ENCODE results near the gene TRPM7.

DNA sequence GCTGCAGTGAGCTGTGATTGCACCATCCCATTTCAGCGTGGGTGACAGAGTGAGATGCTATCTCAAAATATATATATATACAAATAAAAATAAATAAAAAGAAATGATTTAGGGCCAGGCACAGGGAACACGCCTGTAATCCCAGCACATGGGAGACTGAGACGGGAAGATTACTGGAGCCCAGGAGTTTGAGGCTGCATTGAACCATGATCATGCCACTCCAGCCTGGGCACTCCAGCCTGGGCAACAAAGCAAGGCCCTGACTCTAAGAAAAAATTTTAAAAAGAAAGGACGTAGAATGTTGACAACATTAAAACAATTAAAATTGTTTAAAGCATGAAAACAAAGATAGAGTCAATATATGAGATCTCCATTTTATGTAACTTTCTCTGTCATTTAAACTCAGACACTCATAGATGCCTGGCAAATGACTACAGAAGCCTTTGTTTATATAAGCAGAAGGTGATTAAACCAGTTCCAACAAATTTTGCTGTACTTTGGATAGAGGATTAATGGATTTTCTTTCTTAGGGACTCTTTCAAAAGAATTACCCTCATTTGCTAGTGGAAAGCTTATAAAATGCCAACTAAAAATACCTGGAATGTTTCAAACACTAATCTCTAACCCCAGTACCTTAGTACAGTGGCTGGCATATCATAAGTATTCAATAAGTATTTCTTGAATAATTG, 10.7 kb upstream of the TRPM7 start:
- TF ChIP-seq, protein P1, sequence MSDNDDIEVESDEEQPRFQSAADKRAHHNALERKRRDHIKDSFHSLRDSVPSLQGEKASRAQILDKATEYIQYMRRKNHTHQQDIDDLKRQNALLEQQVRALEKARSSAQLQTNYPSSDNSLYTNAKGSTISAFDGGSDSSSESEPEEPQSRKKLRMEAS (IDR thresholded peaks at IDR 0.05; ENCODE audit: low read depth, low read length): no peak
- TF ChIP-seq POLR2A (IDR thresholded peaks at IDR 0.05; ENCODE audit: extremely low read depth, insufficient read length): no peak
- TF ChIP-seq, protein P2, sequence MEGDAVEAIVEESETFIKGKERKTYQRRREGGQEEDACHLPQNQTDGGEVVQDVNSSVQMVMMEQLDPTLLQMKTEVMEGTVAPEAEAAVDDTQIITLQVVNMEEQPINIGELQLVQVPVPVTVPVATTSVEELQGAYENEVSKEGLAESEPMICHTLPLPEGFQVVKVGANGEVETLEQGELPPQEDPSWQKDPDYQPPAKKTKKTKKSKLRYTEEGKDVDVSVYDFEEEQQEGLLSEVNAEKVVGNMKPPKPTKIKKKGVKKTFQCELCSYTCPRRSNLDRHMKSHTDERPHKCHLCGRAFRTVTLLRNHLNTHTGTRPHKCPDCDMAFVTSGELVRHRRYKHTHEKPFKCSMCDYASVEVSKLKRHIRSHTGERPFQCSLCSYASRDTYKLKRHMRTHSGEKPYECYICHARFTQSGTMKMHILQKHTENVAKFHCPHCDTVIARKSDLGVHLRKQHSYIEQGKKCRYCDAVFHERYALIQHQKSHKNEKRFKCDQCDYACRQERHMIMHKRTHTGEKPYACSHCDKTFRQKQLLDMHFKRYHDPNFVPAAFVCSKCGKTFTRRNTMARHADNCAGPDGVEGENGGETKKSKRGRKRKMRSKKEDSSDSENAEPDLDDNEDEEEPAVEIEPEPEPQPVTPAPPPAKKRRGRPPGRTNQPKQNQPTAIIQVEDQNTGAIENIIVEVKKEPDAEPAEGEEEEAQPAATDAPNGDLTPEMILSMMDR (IDR thresholded peaks at IDR 0.05; ENCODE audit: low read depth, low read length): no peak
